MG63 (cell line): Measurements from ENCODE around the gene FBXO2. TPM values are rescaled to one million over a fixed set of nuclear protein-coding genes. Genes with fewer than 3 reads are reported as not detected.

Experiments
- DNase-seq: peaks from one replicate; pipeline ENCODE4 v3.0.0-alpha.2; 2020
- H3K27me3 ChIP-seq: fragments of 250-450 bp; sonication (Bioruptor Pico); 2 replicates; pipeline ENCODE4 v1.5.1; 2020; ENCODE audit warnings: mild to moderate bottlenecking, moderate library complexity
- H3K36me3 ChIP-seq: fragments of 250-450 bp; sonication (Bioruptor Pico); 2 replicates; pipeline ENCODE4 v1.5.1; 2020; ENCODE audit warnings: mild to moderate bottlenecking, moderate library complexity
- H3K4me3 ChIP-seq: fragments of 250-450 bp; sonication (Bioruptor Pico); 2 replicates; pipeline ENCODE4 v1.5.1; 2020; ENCODE audit warnings: mild to moderate bottlenecking, moderate library complexity
- H3K9me3 ChIP-seq: fragments of 250-450 bp; sonication (Bioruptor Pico); 2 replicates; pipeline ENCODE4 v1.5.1; 2020; ENCODE audit warnings: mild to moderate bottlenecking, moderate library complexity
- total RNA-seq: library from RNA; depleted of rRNA; stranded (reverse); fragments of >200 nt; shearing (Covaris generic); gene quantifications from 2 replicates; pipeline ENCODE4 v1.2.3, GENCODE V29; 2014; ENCODE audit warnings: low replicate concordance; rRNA removed

The FBXO2 gene
- not detected in 2 replicates for total RNA-seq

GRCh38 chr1:11654137-11654938 lies at the start of gene FBXO2, which contains the start of gene FBXO44:
TSS of gene FBXO2 (minus strand) at chr1:11654429. CDS start at chr1:11654340, 89 bp downstream.
TSS of gene FBXO44 (plus strand) at chr1:11654877. CDS start at chr1:11655836, 959 bp downstream.
- peak; percentile 29 for DNase-seq

GRCh38 chr1:11703357-11704193 lies 49.3 kb upstream of the FBXO2 start:
- Histone ChIP-seq H3K9me3 (no peaks in the 10 kb centered on the region), H3K4me3 (no peak overlapping the region), H3K27me3 (no peaks in the 10 kb centered on the region), H3K36me3 (no peaks in the 10 kb centered on the region)
- DNase-seq, result no peak

More at GRCh38 chr1:11654137-11654938, at the start of gene FBXO2, which contains the start of gene FBXO44:
- no peaks in the 10 kb centered on the region for H3K27me3 ChIP-seq
- H3K9me3 ChIP-seq, result no peaks in the 10 kb centered on the region
- peaks cover 13% of the 10 kb centered on the region for H3K36me3 ChIP-seq
- H3K4me3 ChIP-seq, result peak within 1 kb of the TSS; percentile 48

- Histone ChIP-seq H3K4me3 (no peak overlapping the region), H3K9me3 (no peaks in the 10 kb centered on the region), H3K27me3 (no peaks in the 10 kb centered on the region), H3K36me3 (no peaks in the 10 kb centered on the region)
- DNase-seq, result no peak
These were observed 48.0 kb upstream of the FBXO2 start for GRCh38 chr1:11701981-11702803.

GRCh38 chr1:11701551-11701961 lies 47.3 kb upstream of the FBXO2 start:
- H3K4me3 ChIP-seq, result no peak overlapping the region
- no peaks in the 10 kb centered on the region for H3K27me3 ChIP-seq
- DNase-seq, result peak; percentile 40
- H3K36me3 ChIP-seq, result no peaks in the 10 kb centered on the region
- no peaks in the 10 kb centered on the region for H3K9me3 ChIP-seq

- H3K36me3 ChIP-seq, result no peaks in the 10 kb centered on the region
- no peaks in the 10 kb centered on the region for H3K9me3 ChIP-seq
- no peak for DNase-seq
- H3K4me3 ChIP-seq, result no peak overlapping the region
- H3K27me3 ChIP-seq, result no peaks in the 10 kb centered on the region
These were observed 46.6 kb upstream of the FBXO2 start for GRCh38 chr1:11700601-11701467.

- no peaks in the 10 kb centered on the region for H3K9me3 ChIP-seq
- H3K27me3 ChIP-seq, result no peaks in the 10 kb centered on the region
- no peaks in the 10 kb centered on the region for H3K36me3 ChIP-seq
- DNase-seq, result no peak
- H3K4me3 ChIP-seq, result no peak overlapping the region
These were observed 43.6 kb upstream of the FBXO2 start for GRCh38 chr1:11697893-11698210.

GRCh38 chr1:11697188-11697892 lies 43.1 kb upstream of the FBXO2 start:
- Histone ChIP-seq H3K9me3 (no peaks in the 10 kb centered on the region), H3K36me3 (no peaks in the 10 kb centered on the region), H3K4me3 (no peak overlapping the region), H3K27me3 (peaks cover 2% of the 10 kb centered on the region)
- no peak for DNase-seq

GRCh38 chr1:11695861-11696260 lies 41.6 kb upstream of the FBXO2 start:
- DNase-seq, result no peak
- Histone ChIP-seq H3K4me3 (no peak overlapping the region), H3K36me3 (no peaks in the 10 kb centered on the region), H3K27me3 (peaks cover 8% of the 10 kb centered on the region), H3K9me3 (no peaks in the 10 kb centered on the region)

GRCh38 chr1:11693917-11694316 lies 39.7 kb upstream of the FBXO2 start:
- no peak overlapping the region for H3K4me3 ChIP-seq
- H3K9me3 ChIP-seq, result no peaks in the 10 kb centered on the region
- no peaks in the 10 kb centered on the region for H3K36me3 ChIP-seq
- no peak for DNase-seq
- H3K27me3 ChIP-seq, result peaks cover 8% of the 10 kb centered on the region

GRCh38 chr1:11693024-11693590 lies 38.9 kb upstream of the FBXO2 start:
- Histone ChIP-seq H3K9me3 (no peaks in the 10 kb centered on the region), H3K36me3 (no peaks in the 10 kb centered on the region), H3K4me3 (no peak overlapping the region), H3K27me3 (peaks cover 8% of the 10 kb centered on the region)
- DNase-seq, result peak; percentile 92

GRCh38 chr1:11691928-11692711 lies 37.9 kb upstream of the FBXO2 start:
- H3K9me3 ChIP-seq, result no peaks in the 10 kb centered on the region
- no peak for DNase-seq
- no peaks in the 10 kb centered on the region for H3K36me3 ChIP-seq
- peaks cover 8% of the 10 kb centered on the region for H3K27me3 ChIP-seq
- H3K4me3 ChIP-seq, result no peak overlapping the region

- Histone ChIP-seq H3K9me3 (no peaks in the 10 kb centered on the region), H3K36me3 (no peaks in the 10 kb centered on the region), H3K4me3 (no peak within 1 kb of the TSS), H3K27me3 (peaks cover 8% of the 10 kb centered on the region)
- peak; percentile 18 for DNase-seq
These were observed 37.2 kb upstream of the FBXO2 start, which contains the start of gene DRAXIN for GRCh38 chr1:11691302-11691914. TSS of gene DRAXIN (plus strand) at chr1:11691710. CDS start at chr1:11706259, 14,549 bp downstream.

- no peaks in the 10 kb centered on the region for H3K9me3 ChIP-seq
- H3K36me3 ChIP-seq, result no peaks in the 10 kb centered on the region
- H3K27me3 ChIP-seq, result peaks cover 8% of the 10 kb centered on the region
- H3K4me3 ChIP-seq, result no peak overlapping the region
- DNase-seq, result no peak
These were observed 36.4 kb upstream of the FBXO2 start for GRCh38 chr1:11690397-11691301.
